ENCODE data around the gene ACSM2A. TPM values are rescaled to one million over a fixed set of nuclear protein-coding genes. Genes with fewer than 3 reads are reported as not detected.
"Not testable (repeated sequence)": the region's sequence is repeated elsewhere in the genome, so short reads cannot be mapped to it uniquely, and the experiment has no call there.

ACSM2A gene
- total RNA-seq, 1 experiment from 2014 or later, result not detected

- POLR2A ChIA-PET; H3K27me3 ChIP-seq (replicated peaks; ENCODE audit: control insufficient read depth, insufficient read depth, low read length); intact Hi-C loops (cut with micrococcal nuclease; ENCODE audit: unreplicated experiment); BruUV-seq (replicated peaks); H3K36me3 Mint-ChIP-seq (ENCODE audit: insufficient read depth, unreplicated experiment); DNase-seq; H3K27ac Mint-ChIP-seq (ENCODE audit: unreplicated experiment); H3K4me1 Mint-ChIP-seq (ENCODE audit: low read depth, unreplicated experiment); H3K4me3 ChIP-seq (ENCODE audit: low read depth, low read length); CTCF ChIA-PET; H3K9me3 ChIP-seq; H3K4me3 Mint-ChIP-seq (ENCODE audit: unreplicated experiment); H3K27me3 Mint-ChIP-seq (ENCODE audit: insufficient read depth, unreplicated experiment); H3K36me3 ChIP-seq (ENCODE audit: control insufficient read depth, insufficient read depth, low read length); H3K4me1 ChIP-seq: not testable (repeated sequence)
- H3K9me3 Mint-ChIP-seq (ENCODE audit: unreplicated experiment), result peaks cover 16% of the 10 kb centered on the region
These were observed 17.6 kb downstream of the ACSM2A start for GRCh38 chr16:20468954-20469353.

- H3K36me3 Mint-ChIP-seq (ENCODE audit: insufficient read depth, unreplicated experiment); DNase-seq; H3K27me3 ChIP-seq (replicated peaks; ENCODE audit: control insufficient read depth, insufficient read depth, low read length); CTCF ChIA-PET; POLR2A ChIA-PET; H3K9me3 ChIP-seq; H3K27me3 Mint-ChIP-seq (ENCODE audit: insufficient read depth, unreplicated experiment); intact Hi-C loops (cut with micrococcal nuclease; ENCODE audit: unreplicated experiment); H3K9me3 Mint-ChIP-seq (ENCODE audit: unreplicated experiment); H3K4me3 Mint-ChIP-seq (ENCODE audit: unreplicated experiment); H3K4me1 ChIP-seq; H3K4me3 ChIP-seq (ENCODE audit: low read depth, low read length); H3K4me1 Mint-ChIP-seq (ENCODE audit: low read depth, unreplicated experiment); H3K36me3 ChIP-seq (ENCODE audit: control insufficient read depth, insufficient read depth, low read length); H3K27ac Mint-ChIP-seq (ENCODE audit: unreplicated experiment); BruUV-seq (replicated peaks): not testable (repeated sequence)
These were observed 18.6 kb downstream of the ACSM2A start for GRCh38 chr16:20469930-20470329.

- H3K9me3 ChIP-seq; H3K4me3 ChIP-seq (ENCODE audit: low read depth, low read length); POLR2A ChIA-PET; BruUV-seq (replicated peaks); H3K4me1 ChIP-seq; H3K36me3 Mint-ChIP-seq (ENCODE audit: insufficient read depth, unreplicated experiment); DNase-seq; CTCF ChIA-PET; H3K27me3 Mint-ChIP-seq (ENCODE audit: insufficient read depth, unreplicated experiment); H3K27ac Mint-ChIP-seq (ENCODE audit: unreplicated experiment); H3K4me3 Mint-ChIP-seq (ENCODE audit: unreplicated experiment); H3K27me3 ChIP-seq (replicated peaks; ENCODE audit: control insufficient read depth, insufficient read depth, low read length); intact Hi-C loops (cut with micrococcal nuclease; ENCODE audit: unreplicated experiment); H3K9me3 Mint-ChIP-seq (ENCODE audit: unreplicated experiment); H3K4me1 Mint-ChIP-seq (ENCODE audit: low read depth, unreplicated experiment); H3K36me3 ChIP-seq (ENCODE audit: control insufficient read depth, insufficient read depth, low read length): not testable (repeated sequence)
These were observed 19.4 kb downstream of the ACSM2A start for GRCh38 chr16:20470732-20471131.

- POLR2A ChIA-PET; H3K27me3 ChIP-seq (replicated peaks; ENCODE audit: control insufficient read depth, insufficient read depth, low read length); DNase-seq; intact Hi-C loops (cut with micrococcal nuclease; ENCODE audit: unreplicated experiment); H3K9me3 ChIP-seq; BruUV-seq (replicated peaks); H3K27me3 Mint-ChIP-seq (ENCODE audit: insufficient read depth, unreplicated experiment); H3K4me3 ChIP-seq (ENCODE audit: low read depth, low read length); H3K27ac Mint-ChIP-seq (ENCODE audit: unreplicated experiment); H3K4me3 Mint-ChIP-seq (ENCODE audit: unreplicated experiment); H3K9me3 Mint-ChIP-seq (ENCODE audit: unreplicated experiment); H3K36me3 Mint-ChIP-seq (ENCODE audit: insufficient read depth, unreplicated experiment); H3K4me1 Mint-ChIP-seq (ENCODE audit: low read depth, unreplicated experiment); H3K36me3 ChIP-seq (ENCODE audit: control insufficient read depth, insufficient read depth, low read length); H3K4me1 ChIP-seq; CTCF ChIA-PET: not testable (repeated sequence)
These were observed 25.9 kb downstream of the ACSM2A start for GRCh38 chr16:20477188-20477744.

- H3K27me3 Mint-ChIP-seq (ENCODE audit: insufficient read depth, unreplicated experiment); POLR2A ChIA-PET; CTCF ChIA-PET; H3K4me1 Mint-ChIP-seq (ENCODE audit: low read depth, unreplicated experiment); intact Hi-C loops (cut with micrococcal nuclease; ENCODE audit: unreplicated experiment); H3K27me3 ChIP-seq (replicated peaks; ENCODE audit: control insufficient read depth, insufficient read depth, low read length); H3K4me3 ChIP-seq (ENCODE audit: low read depth, low read length); H3K36me3 ChIP-seq (ENCODE audit: control insufficient read depth, insufficient read depth, low read length); H3K27ac Mint-ChIP-seq (ENCODE audit: unreplicated experiment); H3K36me3 Mint-ChIP-seq (ENCODE audit: insufficient read depth, unreplicated experiment); DNase-seq; H3K9me3 ChIP-seq; H3K9me3 Mint-ChIP-seq (ENCODE audit: unreplicated experiment); H3K4me1 ChIP-seq; H3K4me3 Mint-ChIP-seq (ENCODE audit: unreplicated experiment); BruUV-seq (replicated peaks): not testable (repeated sequence)
These were observed 32.7 kb downstream of the ACSM2A start for GRCh38 chr16:20483989-20484388.

Data from Caco-2 (cell line).